H9 (cell line): Measurements from ENCODE around the gene OOSP4B. TPM values are rescaled to one million over a fixed set of nuclear protein-coding genes. Genes with fewer than 3 reads are reported as not detected.

Experiments used
- DNase-seq: peaks from one replicate; pipeline ENCODE4 v3.0.0-alpha.2; 2017
- H2AFZ ChIP-seq: one replicate; pipeline ENCODE4 v1.6.1; 2013; ENCODE audit warnings: mild to moderate bottlenecking, low read length, control low read depth, moderate library complexity
- H2AK5ac ChIP-seq: 2 replicates; pipeline ENCODE4 v1.6.1; 2013; ENCODE audit warnings: low read length, control low read depth, mixed read lengths; ENCODE audit not compliant: insufficient read length
- H2BK120ac ChIP-seq: one replicate; pipeline ENCODE4 v1.6.1; 2013; ENCODE audit warnings: low read depth, mild to moderate bottlenecking, low read length, control low read depth, inconsistent platforms; ENCODE audit not compliant: poor library complexity, severe bottlenecking
- H2BK12ac ChIP-seq: 2 replicates; pipeline ENCODE4 v1.6.1; 2013; ENCODE audit warnings: low read length, control low read depth, mixed read lengths, low read depth; ENCODE audit not compliant: insufficient read length
- H2BK15ac ChIP-seq: 2 replicates; pipeline ENCODE4 v1.6.1; 2013; ENCODE audit warnings: low read depth, low read length, control low read depth
- H2BK20ac ChIP-seq: one replicate; pipeline ENCODE4 v1.6.1; 2013; ENCODE audit warnings: low read depth, mild to moderate bottlenecking, low read length, control low read depth, inconsistent platforms; ENCODE audit not compliant: poor library complexity, severe bottlenecking
- H2BK5ac ChIP-seq: 2 replicates; pipeline ENCODE4 v1.6.1; 2013; ENCODE audit warnings: low read length, control low read depth, mixed read lengths; ENCODE audit not compliant: insufficient read length
- H3K14ac ChIP-seq: 2 replicates; pipeline ENCODE4 v1.6.1; 2013; ENCODE audit warnings: low read length, control low read depth; ENCODE audit not compliant: insufficient read depth
- H3K18ac ChIP-seq: 2 replicates; pipeline ENCODE4 v1.6.1; 2013; ENCODE audit warnings: low read depth, mild to moderate bottlenecking, mixed read lengths, low read length, control low read depth; ENCODE audit not compliant: insufficient read length
- H3K23ac ChIP-seq: 2 replicates; pipeline ENCODE4 v1.6.1; 2013; ENCODE audit warnings: low read length, control low read depth, mixed read lengths, low read depth; ENCODE audit not compliant: insufficient read length
- H3K23me2 ChIP-seq: 2 replicates; pipeline ENCODE4 v1.6.1; 2013; ENCODE audit warnings: low read depth, mild to moderate bottlenecking, mixed read lengths, low read length, control low read depth; ENCODE audit not compliant: insufficient read length, poor library complexity, severe bottlenecking
- H3K27ac ChIP-seq: 2 replicates; pipeline ENCODE4 v1.5.1; 2013; ENCODE audit warnings: low read length, control low read depth, mixed read lengths, low read depth; ENCODE audit not compliant: insufficient read length
- H3K27me3 ChIP-seq: 2 replicates; pipeline ENCODE4 v1.6.1; 2013; ENCODE audit warnings: low read length, control low read depth, inconsistent platforms; ENCODE audit not compliant: insufficient read depth
- H3K4ac ChIP-seq: 2 replicates; pipeline ENCODE4 v1.6.1; 2013; ENCODE audit warnings: low read depth, mild to moderate bottlenecking, control low read depth, inconsistent platforms, low read length, moderate library complexity
- H3K4me1 ChIP-seq: 2 replicates; pipeline ENCODE4 v1.6.1; 2013; ENCODE audit warnings: low read length, control low read depth, inconsistent platforms; ENCODE audit not compliant: insufficient read depth
- H3K4me2 ChIP-seq: 2 replicates; pipeline ENCODE4 v1.6.1; 2013; ENCODE audit warnings: low read length, control low read depth, mixed read lengths; ENCODE audit not compliant: insufficient read length, insufficient read depth
- H3K56ac ChIP-seq: 2 replicates; pipeline ENCODE4 v1.6.1; 2013; ENCODE audit warnings: low read depth, mild to moderate bottlenecking, mixed read lengths, low read length, control low read depth; ENCODE audit not compliant: insufficient read length
- H3K79me1 ChIP-seq: 2 replicates; pipeline ENCODE4 v1.6.1; 2013; ENCODE audit warnings: low read depth, mild to moderate bottlenecking, moderate library complexity, low read length, control low read depth, inconsistent platforms; ENCODE audit not compliant: insufficient read depth, poor library complexity, severe bottlenecking
- H3K79me2 ChIP-seq: 2 replicates; pipeline ENCODE4 v1.6.1; 2013; ENCODE audit warnings: low read length, control low read depth, inconsistent platforms; ENCODE audit not compliant: insufficient read depth
- H3K9ac ChIP-seq: 2 replicates; pipeline ENCODE4 v1.6.1; 2013; ENCODE audit warnings: low read length, control low read depth, mixed read lengths; ENCODE audit not compliant: insufficient read length; ENCODE audit errors: extremely low read depth
- H3K9me3 ChIP-seq: one replicate; pipeline ENCODE4 v1.6.1; 2013; ENCODE audit warnings: low read depth, low read length, inconsistent platforms; ENCODE audit not compliant: control insufficient read depth
- H3T11ph ChIP-seq: one replicate; pipeline ENCODE4 v1.6.1; 2013; ENCODE audit warnings: mild to moderate bottlenecking, low read length, control low read depth, inconsistent platforms
- H4K20me1 ChIP-seq: one replicate; pipeline ENCODE4 v1.6.1; 2013; ENCODE audit not compliant: control insufficient read depth, insufficient read length, insufficient read depth
- H4K5ac ChIP-seq: 2 replicates; pipeline ENCODE4 v1.6.1; 2013; ENCODE audit warnings: low read depth, mild to moderate bottlenecking, mixed read lengths, low read length, control low read depth; ENCODE audit not compliant: insufficient read length
- H4K8ac ChIP-seq: replicated peaks from 2 replicates; pipeline ENCODE4 v1.6.1; 2013; ENCODE audit warnings: low read length, control low read depth, mixed read lengths, low read depth; ENCODE audit not compliant: insufficient read length
- H4K91ac ChIP-seq: 2 replicates; pipeline ENCODE4 v1.6.1; 2013; ENCODE audit warnings: low read depth, mild to moderate bottlenecking, moderate library complexity, mixed read lengths, low read length, control low read depth; ENCODE audit not compliant: insufficient read length
- H3K27ac Mint-ChIP-seq, 3 experiments: 2 replicates in 2 of 3; 3 replicates in 1 of 3; pipeline ENCODE4 v1.8.0; 2020 to 2021; ENCODE audit warnings: mixed read lengths in 3 of 3, mild to moderate bottlenecking in 1 of 3, moderate library complexity in 1 of 3
- H3K27me3 Mint-ChIP-seq: 2 replicates; pipeline ENCODE4 v1.8.0; 2021; ENCODE audit warnings: low read depth, mild to moderate bottlenecking, moderate library complexity, mixed read lengths
- H3K36me3 Mint-ChIP-seq, 3 experiments: 2 replicates in 2 of 3; 3 replicates in 1 of 3; pipeline ENCODE4 v1.8.0; 2020 to 2021; ENCODE audit warnings: low read depth in 3 of 3, mixed read lengths in 3 of 3; ENCODE audit not compliant: insufficient read depth in 1 of 3
- H3K4me1 Mint-ChIP-seq, 2 experiments: 2 replicates each; pipeline ENCODE4 v1.8.0; 2020; ENCODE audit warnings: mixed read lengths in 2 of 2
- H3K4me3 Mint-ChIP-seq, 2 experiments: 2 replicates in 1 of 2; 3 replicates in 1 of 2; pipeline ENCODE4 v1.8.0; 2020 to 2021; ENCODE audit warnings: mild to moderate bottlenecking in 2 of 2, mixed read lengths in 2 of 2, moderate library complexity in 1 of 2
- H3K9me3 Mint-ChIP-seq, 2 experiments: 2 replicates in 1 of 2; 3 replicates in 1 of 2; pipeline ENCODE4 v1.8.0; 2020; ENCODE audit warnings: mild to moderate bottlenecking in 2 of 2, mixed read lengths in 2 of 2, moderate library complexity in 1 of 2
- CTCF ChIP-seq: fragments of 200-600 bp; sonication (generic); conservative IDR thresholded peaks from 3 replicates; pipeline ENCODE4 v1.8.0; 2021; ENCODE audit warnings: antibody characterized with exemption, mild to moderate bottlenecking
- WGBS: extraction: QIAGEN DNeasy Blood & Tissue Kit; methylation state at CpG from one replicate; pipeline ENCODE4 v1.1.7; 2013; ENCODE audit warnings: missing lambda C conversion rate, low lambda C conversion rate, mixed read lengths; ENCODE audit not compliant: insufficient read length; ENCODE audit errors: extremely low coverage; 5-methylcytosine and 5-hydroxymethylcytosine counted together
- total RNA-seq: library from RNA; stranded (reverse); gene quantifications from 2 replicates; pipeline ENCODE4 v1.2.1, GENCODE V29; 2021

OOSP4B gene
- total RNA-seq, 1 experiment from 2014 or later: not detected

DNA sequence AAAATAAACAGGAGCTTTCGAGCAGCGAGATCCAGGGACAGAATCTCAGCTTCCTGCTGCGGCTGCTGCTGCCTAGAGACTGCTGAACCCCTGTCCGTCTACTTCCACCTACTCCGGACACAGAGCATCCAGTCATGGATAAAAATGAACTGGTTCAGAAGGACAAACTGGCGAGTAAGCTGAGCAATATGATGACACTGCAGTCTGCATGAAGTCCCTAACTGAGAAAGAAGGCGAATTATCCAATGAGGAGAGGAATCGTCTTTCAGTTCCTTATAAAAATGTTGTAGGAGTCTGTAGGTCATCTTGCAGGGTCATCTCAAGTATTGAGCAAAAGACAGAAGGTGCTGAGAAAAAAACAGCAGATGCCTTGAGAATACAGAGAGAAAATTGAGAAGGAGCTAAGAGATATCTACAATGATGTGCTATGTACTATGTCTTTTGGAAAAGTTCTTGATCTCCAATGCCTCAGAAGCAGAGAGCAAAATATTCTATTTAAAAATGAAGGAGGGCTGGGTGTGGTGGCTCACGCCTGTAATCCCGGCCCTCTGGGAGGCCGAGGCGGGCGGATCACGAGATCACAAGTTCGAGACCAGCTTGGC, 60.3 kb downstream of the OOSP4B start:
- H3K18ac ChIP-seq: no peak overlapping the region
- no peaks in the 10 kb centered on the region for H4K20me1 ChIP-seq
- H3K36me3 Mint-ChIP-seq: peaks cover 4 to 11% (median 6%) of the 10 kb centered on the region in 3 experiments; a peak in 4 of 7 replicates
- no peak overlapping the region for H3K4ac ChIP-seq
- H3K9me3 Mint-ChIP-seq: peaks cover 13 to 16% of the 10 kb centered on the region in 2 experiments
- H3K9me3 ChIP-seq: no peaks in the 10 kb centered on the region
- H3K27ac Mint-ChIP-seq: no peak overlapping the region; a peak in 2 of 7 replicates
- H2BK15ac ChIP-seq: no peak overlapping the region
- peaks cover 2 to 5% of the 10 kb centered on the region in 2 experiments; a peak in 3 of 4 replicates for H3K4me1 Mint-ChIP-seq
- no peak overlapping the region for H2BK5ac ChIP-seq
- no peak overlapping the region for H3K27ac ChIP-seq
- no peaks in the 10 kb centered on the region for H3K23me2 ChIP-seq
- no peak overlapping the region for H4K8ac ChIP-seq
- H3K4me3 Mint-ChIP-seq: no peak overlapping the region
- no peak overlapping the region for H4K91ac ChIP-seq
- peaks cover 2% of the 10 kb centered on the region for H3K27me3 Mint-ChIP-seq
- no peak overlapping the region for H3K56ac ChIP-seq
- H3K79me2 ChIP-seq: no peaks in the 10 kb centered on the region
- H3K14ac ChIP-seq: no peak overlapping the region
- H3K4me2 ChIP-seq: no peak overlapping the region
- WGBS: no CpG with 5 or more reads among the region's 15 CpGs
- no peak overlapping the region for H2BK12ac ChIP-seq
- H2BK120ac ChIP-seq: no peak overlapping the region
- no peak overlapping the region for H3K23ac ChIP-seq
- TF ChIP-seq CTCF: no peak
- H3K4me1 ChIP-seq: no peaks in the 10 kb centered on the region; the same call in 1 of the 2 replicates
- no peak for DNase-seq
- no peak overlapping the region for H3T11ph ChIP-seq
- no peak overlapping the region for H3K9ac ChIP-seq
- H2AFZ ChIP-seq: no peak overlapping the region
- no peak overlapping the region for H2BK20ac ChIP-seq
- H3K79me1 ChIP-seq: no peaks in the 10 kb centered on the region
- H4K5ac ChIP-seq: no peak overlapping the region
- no peaks in the 10 kb centered on the region for H3K27me3 ChIP-seq
- H2AK5ac ChIP-seq: no peak overlapping the region
